Smooth muscle cell (in vitro differentiated cells): ENCODE measurements around the gene KCNQ5. TPM values are rescaled to one million over a fixed set of nuclear protein-coding genes. Genes with fewer than 3 reads are reported as not detected.
A peak's percentile ranks its signal among the peaks of the same experiment; 100 is the strongest.

Experiments used
- DNase-seq: peaks from one replicate; lab custom pipeline; 2025; ENCODE audit not compliant: unreplicated experiment; lab: John Stamatoyannopoulos, UW
- H2AFZ ChIP-seq: fragments of 200-600 bp; sonication (generic); 2 replicates; pipeline ENCODE4 v1.6.0; 2016; ENCODE audit warnings: antibody characterized with exemption, low read depth, mild to moderate bottlenecking
- H3F3A ChIP-seq: fragments of 200-600 bp; sonication (generic); 2 replicates; pipeline ENCODE4 v1.6.0; 2017; ENCODE audit warnings: antibody characterized with exemption, low read depth
- H3K27ac ChIP-seq: fragments of 200-600 bp; sonication (generic); 2 replicates; pipeline ENCODE4 v1.5.1; 2016; ENCODE audit warnings: low read depth, mild to moderate bottlenecking
- H3K27me3 ChIP-seq: fragments of 200-600 bp; sonication (generic); 2 replicates; pipeline ENCODE4 v1.6.1; 2016; ENCODE audit warnings: low read depth, mild to moderate bottlenecking
- H3K36me3 ChIP-seq: fragments of 200-600 bp; sonication (generic); 2 replicates; pipeline ENCODE4 v1.5.1; 2016; ENCODE audit warnings: low read depth
- H3K4me1 ChIP-seq: fragments of 200-600 bp; sonication (generic); 2 replicates; pipeline ENCODE4 v1.5.1; 2016; ENCODE audit warnings: low read depth
- H3K4me2 ChIP-seq: fragments of 200-600 bp; sonication (generic); 2 replicates; pipeline ENCODE4 v1.6.0; 2016; ENCODE audit warnings: mild to moderate bottlenecking
- H3K4me3 ChIP-seq: fragments of 200-600 bp; sonication (generic); 2 replicates; pipeline ENCODE4 v1.5.1; 2016; ENCODE audit warnings: mild to moderate bottlenecking
- H3K79me2 ChIP-seq: fragments of 200-600 bp; sonication (generic); 2 replicates; pipeline ENCODE4 v1.6.0; 2016; ENCODE audit warnings: low read depth, mild to moderate bottlenecking
- H3K9ac ChIP-seq: fragments of 200-600 bp; sonication (generic); 2 replicates; pipeline ENCODE4 v1.6.0; 2016; ENCODE audit warnings: low read depth
- H3K9me3 ChIP-seq: fragments of 200-600 bp; sonication (generic); replicated peaks from 2 replicates; pipeline ENCODE4 v1.5.1; 2016; ENCODE audit warnings: low read depth
- H4K20me1 ChIP-seq: fragments of 200-600 bp; sonication (generic); 2 replicates; pipeline ENCODE4 v1.6.0; 2016; ENCODE audit warnings: low read depth
- WGBS: methylation state at CpG from one replicate; pipeline ENCODE4 v1.1.7; 2016; ENCODE audit warnings: low lambda C conversion rate; 5-methylcytosine and 5-hydroxymethylcytosine counted together
- polyA plus RNA-seq: library from polyadenylated mRNA; unstranded; fragments of >200 nt; fragmentation: Nextera tagmentation; extraction: Ambion mirVana; gene quantifications from 2 replicates; pipeline ENCODE4 v1.2.1, GENCODE V29; 2016
- total RNA-seq: library from RNA; depleted of rRNA; stranded (reverse); fragments of >200 nt; gene quantifications from 2 replicates; pipeline ENCODE4 v1.2.3, GENCODE V29; 2014
- TF ChIP-seq, protein P1 (sequence below): fragments of 200-600 bp; sonication (generic); IDR thresholded peaks from 2 replicates; pipeline ENCODE4 v1.5.1; 2017; ENCODE audit warnings: borderline replicate concordance, mild to moderate bottlenecking, antibody characterized with exemption; ENCODE audit not compliant: insufficient read depth, poor library complexity, severe bottlenecking

Gene KCNQ5
- total and polyA plus RNA-seq, 2 experiments from 2014 or later = 1.2 to 2.0 TPM

DNA sequence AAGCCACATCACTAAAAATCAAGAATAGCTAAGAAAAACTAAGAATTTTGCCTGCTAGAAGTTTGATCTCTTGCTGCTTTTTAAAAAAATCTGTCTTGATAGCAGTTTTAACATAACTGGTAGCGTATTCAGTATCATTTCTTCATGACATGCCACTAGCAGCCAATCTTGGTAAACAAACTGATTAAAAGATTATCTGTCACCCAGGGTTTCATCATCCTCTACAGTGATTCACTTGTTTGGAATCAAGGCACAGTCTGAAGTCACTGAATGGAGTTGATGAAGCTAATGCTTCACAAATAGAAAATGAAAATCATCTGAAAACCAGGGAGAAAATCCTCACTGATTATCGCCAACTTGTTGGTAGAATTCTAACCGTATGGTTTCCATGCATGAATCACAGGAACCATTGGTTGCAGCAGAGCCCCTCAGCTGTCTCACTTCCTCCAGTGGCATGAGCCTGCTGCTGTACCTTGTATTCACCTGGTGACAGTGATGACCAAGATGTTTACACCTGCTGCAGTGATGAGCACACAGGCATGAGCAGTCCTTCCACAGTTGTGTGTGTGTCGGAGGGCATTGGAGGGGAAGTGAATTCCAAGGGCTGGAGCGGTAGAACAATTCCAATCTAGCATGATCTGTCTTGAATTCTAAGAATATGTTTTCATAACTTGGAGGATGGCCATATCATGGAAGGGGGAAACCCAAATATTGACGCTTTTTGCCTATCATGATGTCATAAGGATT is 328.4 kb downstream of the KCNQ5 start:
- peak overlapping the region; percentile 81 for H3K27ac ChIP-seq

DNA sequence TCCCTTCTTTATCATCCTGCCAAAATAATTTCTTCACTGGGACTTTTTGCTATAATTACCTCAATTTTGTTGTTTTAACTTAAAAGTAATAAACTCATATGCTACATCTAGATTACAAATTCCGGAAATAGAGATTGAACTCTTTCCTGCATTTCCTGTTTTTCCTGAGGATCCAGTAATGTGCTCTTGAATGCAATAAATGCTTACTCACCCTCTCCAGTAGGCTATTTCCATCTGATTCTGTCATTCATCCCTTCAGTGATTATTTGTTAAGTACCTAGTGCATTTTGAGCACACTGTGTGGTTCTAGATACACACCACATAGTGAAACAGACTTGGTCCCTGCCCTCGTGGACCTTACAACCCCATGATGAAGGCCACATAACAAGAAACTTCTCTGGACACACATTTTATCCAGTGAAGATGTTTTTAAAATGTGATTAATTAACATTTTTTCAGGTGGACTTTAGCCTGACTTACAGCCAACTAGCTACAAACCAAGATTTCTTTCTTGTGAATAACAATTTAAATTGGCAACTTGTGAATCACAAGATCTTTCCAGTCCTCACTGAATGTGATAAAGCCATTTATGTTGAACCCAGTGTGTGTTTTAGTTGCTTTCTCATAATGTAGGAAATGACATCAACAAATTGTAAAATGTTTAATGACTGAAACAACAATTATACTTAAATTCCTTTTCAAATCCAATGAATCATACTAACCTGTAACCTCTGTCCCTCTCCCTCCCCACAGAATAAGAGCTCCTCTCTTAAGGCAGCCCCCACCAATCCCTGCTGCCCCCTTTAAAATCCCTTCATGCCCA is 331.2 kb downstream of the KCNQ5 start:
- Histone ChIP-seq H3K27ac (peak overlapping the region; percentile 37), H3K9me3 (no peaks in the 10 kb centered on the region), H3K4me1 (peaks cover 4% of the 10 kb centered on the region), H3K4me2 (peak overlapping the region; percentile 39), H4K20me1 (no peaks in the 10 kb centered on the region), H3K9ac (no peak overlapping the region), H2AFZ (no peak overlapping the region), H3K79me2 (no peaks in the 10 kb centered on the region), H3K36me3 (no peaks in the 10 kb centered on the region), H3F3A (peaks cover 4% of the 10 kb centered on the region), H3K4me3 (no peak overlapping the region), H3K27me3 (no peaks in the 10 kb centered on the region)
- TF ChIP-seq, protein P1, sequence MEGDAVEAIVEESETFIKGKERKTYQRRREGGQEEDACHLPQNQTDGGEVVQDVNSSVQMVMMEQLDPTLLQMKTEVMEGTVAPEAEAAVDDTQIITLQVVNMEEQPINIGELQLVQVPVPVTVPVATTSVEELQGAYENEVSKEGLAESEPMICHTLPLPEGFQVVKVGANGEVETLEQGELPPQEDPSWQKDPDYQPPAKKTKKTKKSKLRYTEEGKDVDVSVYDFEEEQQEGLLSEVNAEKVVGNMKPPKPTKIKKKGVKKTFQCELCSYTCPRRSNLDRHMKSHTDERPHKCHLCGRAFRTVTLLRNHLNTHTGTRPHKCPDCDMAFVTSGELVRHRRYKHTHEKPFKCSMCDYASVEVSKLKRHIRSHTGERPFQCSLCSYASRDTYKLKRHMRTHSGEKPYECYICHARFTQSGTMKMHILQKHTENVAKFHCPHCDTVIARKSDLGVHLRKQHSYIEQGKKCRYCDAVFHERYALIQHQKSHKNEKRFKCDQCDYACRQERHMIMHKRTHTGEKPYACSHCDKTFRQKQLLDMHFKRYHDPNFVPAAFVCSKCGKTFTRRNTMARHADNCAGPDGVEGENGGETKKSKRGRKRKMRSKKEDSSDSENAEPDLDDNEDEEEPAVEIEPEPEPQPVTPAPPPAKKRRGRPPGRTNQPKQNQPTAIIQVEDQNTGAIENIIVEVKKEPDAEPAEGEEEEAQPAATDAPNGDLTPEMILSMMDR = no peak
- 63% methylated on average over 2 of the region's 2 CpGs for WGBS
- DNase-seq = no peak

More for the DNA sequence above, 328.4 kb downstream of the KCNQ5 start:
- Histone ChIP-seq H3K9ac (no peak overlapping the region), H3K4me2 (peak overlapping the region; percentile 55), H3K79me2 (no peaks in the 10 kb centered on the region), H3K4me3 (no peak overlapping the region), H3K4me1 (peaks cover 4% of the 10 kb centered on the region), H2AFZ (no peak overlapping the region), H4K20me1 (no peaks in the 10 kb centered on the region), H3K27me3 (no peaks in the 10 kb centered on the region), H3K9me3 (no peaks in the 10 kb centered on the region), H3F3A (peaks cover 4% of the 10 kb centered on the region), H3K36me3 (no peaks in the 10 kb centered on the region)
- TF ChIP-seq, protein P1 = no peak
- no peak for DNase-seq
- WGBS = 53% methylated on average over 6 of the region's 6 CpGs

DNA sequence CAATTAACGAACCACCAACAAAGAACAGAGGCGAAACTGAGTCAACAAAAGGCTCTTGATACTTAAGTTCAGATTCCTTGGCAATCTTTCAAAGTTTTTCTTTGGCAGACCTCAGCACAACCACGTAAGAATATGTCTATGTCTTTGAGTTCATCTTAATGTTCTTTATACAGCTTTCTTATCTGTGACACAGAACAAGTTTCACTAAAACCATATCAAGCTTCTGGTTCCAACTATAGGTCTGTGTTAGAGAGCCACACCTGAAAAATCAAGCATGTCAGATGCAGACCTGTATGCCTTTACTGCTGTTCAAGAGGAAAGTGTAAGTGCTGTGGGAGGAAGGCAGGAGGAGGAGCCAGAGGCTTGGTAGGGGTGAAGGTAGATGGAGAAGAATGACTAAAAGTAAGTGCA is 332.1 kb downstream of the KCNQ5 start:
- Histone ChIP-seq H3K4me3 (no peak overlapping the region), H2AFZ (peak overlapping the region; percentile 35), H3K9ac (no peak overlapping the region), H3K4me2 (peak overlapping the region; percentile 39), H3K27me3 (no peaks in the 10 kb centered on the region), H4K20me1 (no peaks in the 10 kb centered on the region), H3K4me1 (peaks cover 4% of the 10 kb centered on the region), H3K27ac (no peak overlapping the region), H3F3A (peaks cover 4% of the 10 kb centered on the region), H3K36me3 (no peaks in the 10 kb centered on the region), H3K79me2 (no peaks in the 10 kb centered on the region), H3K9me3 (no peaks in the 10 kb centered on the region)
- TF ChIP-seq, protein P1 = no peak
- WGBS = 68% methylated on average over 3 of the region's 3 CpGs
- no peak for DNase-seq
